ENCODE measurements around the gene BLTP3A. TPM values are rescaled to one million over a fixed set of nuclear protein-coding genes. Genes with fewer than 3 reads are reported as not detected.

Gene BLTP3A, protein sequence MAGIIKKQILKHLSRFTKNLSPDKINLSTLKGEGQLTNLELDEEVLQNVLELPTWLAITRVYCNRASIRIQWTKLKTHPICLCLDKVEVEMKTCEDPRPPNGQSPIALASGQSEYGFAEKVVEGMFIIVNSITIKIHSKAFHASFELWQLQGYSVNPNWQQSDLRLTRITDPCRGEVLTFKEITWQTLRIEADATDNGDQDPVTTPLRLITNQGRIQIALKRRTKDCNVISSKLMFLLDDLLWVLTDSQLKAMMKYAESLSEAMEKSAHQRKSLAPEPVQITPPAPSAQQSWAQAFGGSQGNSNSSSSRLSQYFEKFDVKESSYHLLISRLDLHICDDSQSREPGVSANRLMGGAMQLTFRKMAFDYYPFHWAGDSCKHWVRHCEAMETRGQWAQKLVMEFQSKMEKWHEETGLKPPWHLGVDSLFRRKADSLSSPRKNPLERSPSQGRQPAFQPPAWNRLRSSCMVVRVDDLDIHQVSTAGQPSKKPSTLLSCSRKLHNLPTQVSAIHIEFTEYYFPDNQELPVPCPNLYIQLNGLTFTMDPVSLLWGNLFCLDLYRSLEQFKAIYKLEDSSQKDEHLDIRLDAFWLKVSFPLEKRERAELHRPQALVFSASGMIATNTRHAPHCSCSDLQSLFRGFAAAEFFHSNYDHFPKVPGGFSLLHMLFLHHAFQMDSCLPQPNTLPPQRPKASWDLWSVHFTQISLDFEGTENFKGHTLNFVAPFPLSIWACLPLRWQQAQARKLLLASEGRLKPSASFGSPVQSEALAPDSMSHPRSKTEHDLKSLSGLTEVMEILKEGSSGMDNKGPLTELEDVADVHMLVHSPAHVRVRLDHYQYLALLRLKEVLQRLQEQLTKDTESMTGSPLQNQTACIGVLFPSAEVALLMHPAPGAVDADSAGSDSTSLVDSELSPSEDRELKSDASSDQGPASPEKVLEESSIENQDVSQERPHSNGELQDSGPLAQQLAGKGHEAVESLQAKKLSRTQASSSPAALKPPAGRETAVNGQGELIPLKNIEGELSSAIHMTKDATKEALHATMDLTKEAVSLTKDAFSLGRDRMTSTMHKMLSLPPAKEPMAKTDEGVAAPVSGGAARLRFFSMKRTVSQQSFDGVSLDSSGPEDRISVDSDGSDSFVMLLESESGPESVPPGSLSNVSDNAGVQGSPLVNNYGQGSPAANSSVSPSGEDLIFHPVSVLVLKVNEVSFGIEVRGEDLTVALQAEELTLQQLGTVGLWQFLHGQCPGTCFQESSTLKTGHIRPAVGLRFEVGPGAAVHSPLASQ (N-terminal part only)
- 3.9 and 4.2 TPM in 2 replicates for total RNA-seq

DNA sequence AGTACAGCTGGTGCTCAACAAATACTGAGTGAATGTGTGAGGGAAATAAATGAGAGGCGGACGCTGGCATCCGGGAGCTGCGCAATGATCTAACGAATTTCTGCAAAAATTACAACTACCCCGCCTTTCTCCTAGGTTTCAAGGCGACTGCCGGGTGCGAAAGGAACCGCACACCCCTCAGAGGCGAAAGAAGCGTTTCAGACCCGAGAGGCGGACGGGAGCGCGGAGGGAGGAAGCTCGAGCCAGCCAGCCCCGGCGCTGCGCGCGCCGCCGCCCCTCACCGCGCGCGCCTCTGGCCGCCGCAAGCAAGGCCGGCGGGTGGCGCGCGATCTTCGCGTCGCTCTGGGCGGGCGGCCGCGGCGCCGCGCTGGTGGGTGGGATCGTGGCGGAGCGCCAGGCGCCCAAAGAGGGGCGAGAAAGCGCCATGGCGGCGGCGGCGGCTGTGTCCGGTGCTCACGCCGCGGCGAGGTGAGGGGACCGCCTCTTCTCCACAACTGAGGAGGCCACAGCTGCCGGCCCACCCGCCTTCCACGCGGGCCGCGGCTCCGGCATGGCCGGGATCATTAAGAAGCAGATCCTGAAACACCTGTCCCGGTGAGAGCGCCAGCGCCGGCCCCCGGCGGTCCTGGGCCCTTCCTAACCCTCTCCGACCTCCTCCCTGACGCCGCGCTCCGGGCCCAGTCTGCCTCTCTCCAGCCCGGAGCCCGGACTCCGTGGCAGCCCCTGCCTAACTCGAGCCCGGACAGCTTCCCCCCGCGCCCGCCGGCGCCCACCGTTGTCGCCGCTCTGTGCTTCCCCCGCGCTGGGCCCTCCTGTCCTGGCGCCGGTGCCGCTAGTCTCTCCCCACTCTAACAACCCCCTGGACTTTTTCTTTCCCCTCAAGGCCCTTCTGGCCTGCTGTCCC lies at the start of gene BLTP3A:
TSS of gene BLTP3A (plus strand) at position 383 of the 904 bp plus-strand sequence. CDS start at position 551, 168 bp downstream.

Other genes starting within 250 kb of the BLTP3A start
- not detected in 2 replicates for gene SPDEF, start 235.8 kb upstream of the BLTP3A start, total RNA-seq
- 25.1 and 25.9 TPM in 2 replicates for gene ILRUN, start 95.3 kb upstream of the BLTP3A start, total RNA-seq
- gene SNRPC, start 34.6 kb upstream of the BLTP3A start, total RNA-seq, result 159 and 179 TPM in 2 replicates
- gene TAF11, start 96.0 kb downstream of the BLTP3A start, total RNA-seq, result 21.7 and 26.4 TPM in 2 replicates
- 6.7 and 7.9 TPM in 2 replicates for gene ANKS1A, start 97.2 kb downstream of the BLTP3A start, total RNA-seq

Data from bronchus fibroblast of lung (primary cell).